Ovary (tissue), 9 donors: ENCODE measurements around the gene NUP35. TPM values are rescaled to one million over a fixed set of nuclear protein-coding genes. Genes with fewer than 3 reads are reported as not detected.
"Not testable (repeated sequence)": the region's sequence is repeated elsewhere in the genome, so short reads cannot be mapped to it uniquely, and the experiment has no call there.

ENCODE experiments used
- DNase-seq, 5 donors: peaks; one replicate each; pipeline ENCODE4 v3.0.0-alpha.2; 2019 to 2020
- H3K27ac ChIP-seq, 2 donors: fragments of 200-600 bp; one replicate each; pipeline versions ENCODE4 v1.5.1 to v1.8.0; 2019 to 2022
- H3K27me3 ChIP-seq: fragments of 200-600 bp; one replicate; pipeline ENCODE4 v1.8.0; 2022
- H3K36me3 ChIP-seq: fragments of 200-600 bp; sonication (generic); one replicate; pipeline ENCODE4 v1.5.1; 2019
- H3K4me1 ChIP-seq: one replicate; pipeline ENCODE4 v1.8.1; 2013; ENCODE audit warnings: mild to moderate bottlenecking, moderate library complexity; ENCODE audit not compliant: insufficient read depth
- H3K4me3 ChIP-seq: fragments of 200-600 bp; sonication (generic); one replicate; pipeline ENCODE4 v1.5.1; 2017
- H3K9me3 ChIP-seq, 2 donors: fragments of 200-600 bp in 1 of 2; sonication (generic) in 1 of 2; one replicate each; pipeline versions ENCODE4 v1.5.1 to v1.8.1; 2013 to 2019; ENCODE audit warnings: mild to moderate bottlenecking in 1 of 2, moderate library complexity in 1 of 2
- CTCF ChIP-seq, 3 donors: fragments of 450-650 bp in 2 of 3; fragments of 200-600 bp in 1 of 3; IDR thresholded peaks; one replicate each; pipeline versions ENCODE4 v1.5.1 to v1.8.0; 2016 to 2022; ENCODE audit warnings: antibody characterized with exemption in 3 of 3, mild to moderate bottlenecking in 1 of 3
- EP300 ChIP-seq: sonication (generic); formaldehyde crosslinking; IDR thresholded peaks from one replicate; pipeline ENCODE4 v1.6.1; 2017; ENCODE audit warnings: antibody characterized with exemption
- POLR2A ChIP-seq: fragments of 450-650 bp; IDR thresholded peaks from one replicate; pipeline ENCODE4 v1.6.1; 2017; ENCODE audit warnings: antibody characterized with exemption, mild to moderate bottlenecking, moderate library complexity
- WGBS, 3 donors: extraction: QIAGEN DNeasy Blood & Tissue Kit in 1 of 3; methylation state at CpG; one replicate each; pipeline versions ENCODE4 v1.1.5 to v1.1.7; 2013 to 2017; 5-methylcytosine and 5-hydroxymethylcytosine counted together
- intact Hi-C, 4 donors: fragments of 100-400 bp; cut with DNase I; formaldehyde crosslinking; loops; one replicate each; pipeline versions ENCODE4 v1.11.0 to v1.15.1; 2022 to 2023
- polyA plus RNA-seq, 2 donors: library from polyadenylated mRNA; stranded (reverse); fragments of 200-250 nt in 1 of 2; fragments of 350-450 nt in 1 of 2; fragmentation: Illumina TruSeq in 1 of 2; extraction: RNeasy Lipid Tissue Mini Kit (QIAGEN cat#74804) in 1 of 2; gene quantifications; one replicate each; pipeline ENCODE4 v1.2.3, GENCODE V29; 2013 to 2014
- total RNA-seq, 7 donors: library from RNA; depleted of rRNA in 2 of 7; stranded (reverse); fragments of >200 nt in 2 of 7; fragmentation: NEBNext Ultra II Directional in 3 of 7; extraction: Animal tissue kit (Norgen Biotek cat#: 25700) in 3 of 7; gene quantifications; one replicate each; pipeline versions ENCODE4 v1.1.0 to v1.2.4, GENCODE V29; 2016 to 2023
- donor health status: DM: no; HTN: no; CAD: no; lungs with moderate emphysema.
- donor health status: DM: no; HTN: no; CAD: no.
- donor health status: Bipolar disorder and iron deficiency.
- donor health status: DM: yes; HTN: yes; CAD: no.
- donor health status: DM: no; HTN: no; CAD: no.
- donor health status: DM: yes; HTN: yes; CAD: no.

The NUP35 gene
- total and polyA plus RNA-seq, 9 donors = 12.2 to 28.5 (median 19.4) TPM

DNA sequence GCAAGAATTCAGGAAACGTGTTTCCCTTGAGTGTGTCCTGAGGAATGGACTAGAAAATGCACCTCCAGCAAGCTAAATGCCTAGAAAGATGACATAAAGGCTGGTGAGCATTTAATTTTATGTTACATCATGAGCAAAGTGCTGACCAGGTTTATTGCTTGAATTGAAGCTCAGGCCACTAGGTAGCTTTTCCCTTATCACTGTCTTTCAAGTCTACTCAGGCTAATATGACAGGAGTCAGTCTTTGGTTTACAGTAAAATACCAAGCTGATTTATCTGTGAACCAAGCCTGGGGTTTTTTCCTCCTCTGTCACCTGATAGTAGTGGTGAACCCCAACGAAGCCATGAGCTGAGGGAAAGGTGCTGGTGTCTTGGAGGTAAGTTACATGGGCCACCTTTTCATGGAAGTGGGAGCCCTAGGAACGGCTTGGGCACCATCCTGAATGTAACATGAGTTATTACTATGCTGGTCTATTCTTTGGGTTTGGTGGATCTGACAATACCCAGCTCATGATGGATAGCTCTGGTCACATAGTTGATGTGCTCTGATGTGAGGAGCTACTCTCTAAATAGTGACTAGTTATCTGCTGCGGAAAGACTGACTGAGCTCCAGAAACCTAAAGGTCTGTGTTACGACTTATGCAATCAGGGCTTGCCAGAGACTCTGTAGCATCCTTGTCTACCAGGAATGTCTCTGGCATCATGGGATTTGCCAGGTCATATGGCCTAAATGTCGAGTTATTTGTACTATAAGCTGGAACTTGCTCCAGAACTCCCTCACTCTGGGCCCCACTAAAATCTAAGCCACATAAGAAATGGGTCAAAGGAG lies 39.8 kb downstream of the NUP35 start:
- H3K4me1 ChIP-seq = no peaks in the 10 kb centered on the region
- 78 to 82% (median 79%) methylated on average over 6 of the region's 6 CpGs for WGBS, 3 donors
- no peak overlapping the region for H3K27ac ChIP-seq
- DNase-seq = no peak
- no peak overlapping the region for H3K4me3 ChIP-seq
- intact Hi-C loops = no loop called here
- TF ChIP-seq CTCF (IDR thresholded peaks at IDR 0.05) (no peak), POLR2A (no peak), EP300 (no peak)
- H3K36me3 ChIP-seq = no peaks in the 10 kb centered on the region
- no peaks in the 10 kb centered on the region for H3K27me3 ChIP-seq
- H3K9me3 ChIP-seq = no peaks in the 10 kb centered on the region

- TF ChIP-seq CTCF (IDR thresholded peaks at IDR 0.05) = no peak
- TF ChIP-seq EP300 = no peak
- TF ChIP-seq POLR2A = no peak
- WGBS, 3 donors = 97 to 98% (median 98%) methylated on average over 4 of the region's 4 CpGs
- Histone ChIP-seq H3K27ac (no peak overlapping the region), H3K9me3 (no peaks in the 10 kb centered on the region), H3K4me1 (no peaks in the 10 kb centered on the region), H3K36me3 (no peaks in the 10 kb centered on the region), H3K4me3 (no peak overlapping the region), H3K27me3 (no peaks in the 10 kb centered on the region)
- intact Hi-C loops = no loop called here
- DNase-seq = no peak
These were observed 40.4 kb downstream of the NUP35 start for GRCh38 chr2:183164650-183165015.

GRCh38 chr2:183166210-183166609 lies 42.0 kb downstream of the NUP35 start:
- intact Hi-C loops = no loop called here

DNA sequence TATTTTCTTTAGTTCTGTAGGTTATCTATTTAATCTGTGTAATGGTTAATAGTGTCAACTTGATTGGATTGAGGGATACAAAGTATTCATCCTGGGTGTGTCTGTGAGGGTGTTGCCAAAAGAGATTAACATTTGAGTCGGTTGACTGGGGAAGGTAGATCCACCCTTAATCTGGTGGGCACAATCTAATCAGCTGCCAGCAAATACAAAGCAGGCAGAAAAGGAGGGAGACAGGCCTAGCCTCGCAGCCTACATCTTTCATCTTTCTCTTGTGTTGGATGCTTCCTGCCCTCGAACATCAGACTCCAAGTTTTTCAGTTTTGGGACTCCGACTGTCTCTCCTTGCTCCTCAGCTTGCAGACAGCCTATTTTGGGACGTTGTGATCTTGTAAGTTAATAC lies 42.7 kb downstream of the NUP35 start:
- WGBS, 3 donors = 85 to 90% (median 89%) methylated on average over 5 of the region's 5 CpGs
- H3K9me3 ChIP-seq, H3K4me1 ChIP-seq, H3K36me3 ChIP-seq, DNase-seq, intact Hi-C loops, H3K27me3 ChIP-seq, H3K4me3 ChIP-seq, H3K27ac ChIP-seq: not testable (repeated sequence)

More at GRCh38 chr2:183166210-183166609, 42.0 kb downstream of the NUP35 start:
- 94 to 99% (median 98%) methylated on average over 3 of the region's 3 CpGs for WGBS, 3 donors
- no peaks in the 10 kb centered on the region for H3K27me3 ChIP-seq
- no peaks in the 10 kb centered on the region for H3K36me3 ChIP-seq
- TF ChIP-seq EP300 = no peak
- TF ChIP-seq CTCF (IDR thresholded peaks at IDR 0.05) = no peak
- no peak for TF ChIP-seq POLR2A
- H3K9me3 ChIP-seq = no peaks in the 10 kb centered on the region
- DNase-seq = no peak
- no peak overlapping the region for H3K27ac ChIP-seq
- no peaks in the 10 kb centered on the region for H3K4me1 ChIP-seq
- no peak overlapping the region for H3K4me3 ChIP-seq

- Histone ChIP-seq H3K27ac (no peak overlapping the region), H3K4me1 (no peaks in the 10 kb centered on the region), H3K4me3 (no peak overlapping the region), H3K9me3 (no peaks in the 10 kb centered on the region), H3K36me3 (no peaks in the 10 kb centered on the region), H3K27me3 (no peaks in the 10 kb centered on the region)
- intact Hi-C loops = no loop called here
- WGBS, 3 donors = 84 to 98% (median 93%) methylated on average over 6 of the region's 6 CpGs
- TF ChIP-seq EP300 (no peak), CTCF (IDR thresholded peaks at IDR 0.05) (no peak)
- no peak for DNase-seq
These were observed 48.1 kb downstream of the NUP35 start for GRCh38 chr2:183172220-183172887.
